ENCODE results near the gene SLC5A10. TPM values are rescaled to one million over a fixed set of nuclear protein-coding genes. Genes with fewer than 3 reads are reported as not detected.

Gene SLC5A10
- total RNA-seq, 1 experiment from 2014 or later = not detected

DNA sequence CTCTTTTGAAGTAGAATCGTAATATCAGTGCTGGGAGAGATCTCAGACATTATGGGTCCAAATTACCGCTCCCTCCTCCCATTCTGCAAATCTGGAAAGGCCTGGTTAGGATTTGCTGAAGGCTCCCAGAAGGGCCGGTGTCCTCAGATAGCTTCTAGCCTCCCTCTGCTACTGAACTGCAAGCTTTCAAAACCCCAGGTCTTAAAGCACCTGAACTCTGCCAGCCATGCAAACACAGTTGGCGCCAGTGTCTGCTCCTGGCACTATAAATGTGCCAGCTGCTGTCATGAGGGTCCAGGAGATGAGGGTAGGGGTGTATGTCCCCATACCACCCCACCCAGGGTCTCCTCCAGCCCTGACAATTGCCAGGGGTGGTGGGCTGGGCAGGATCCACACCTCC, 24.2 kb downstream of the SLC5A10 start:
- in situ Hi-C loops (cut with HindIII; ENCODE audit: low pct_unique_long_range_greater_than_20kb, low sequenced_read_pairs) = no loop called here

DNA sequence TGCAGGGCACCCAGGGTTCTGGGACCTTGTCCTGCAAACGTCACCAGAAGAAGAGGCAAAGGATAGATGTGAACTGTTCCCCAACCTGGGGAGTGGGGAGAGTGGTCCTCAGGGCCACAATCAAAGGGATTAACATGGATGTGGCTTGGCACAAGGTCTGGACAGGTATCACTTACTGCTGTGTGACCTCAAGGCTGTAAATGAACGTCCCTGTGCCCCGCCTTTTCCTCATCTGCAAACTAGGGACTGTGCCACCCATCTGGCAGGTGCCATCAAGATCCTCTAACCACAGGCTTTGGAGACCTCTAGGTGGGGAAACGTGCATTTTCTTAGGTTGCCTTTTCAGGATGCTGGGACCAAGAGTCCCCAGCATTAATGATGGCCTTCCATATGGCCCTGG, 25.1 kb downstream of the SLC5A10 start:
- in situ Hi-C loops (cut with HindIII; ENCODE audit: low pct_unique_long_range_greater_than_20kb, low sequenced_read_pairs) = no loop called here
- no peak for DNase-seq (ENCODE audit: low read depth)

More for the DNA sequence above, 24.2 kb downstream of the SLC5A10 start:
- no peak for DNase-seq (ENCODE audit: low read depth)

DNA sequence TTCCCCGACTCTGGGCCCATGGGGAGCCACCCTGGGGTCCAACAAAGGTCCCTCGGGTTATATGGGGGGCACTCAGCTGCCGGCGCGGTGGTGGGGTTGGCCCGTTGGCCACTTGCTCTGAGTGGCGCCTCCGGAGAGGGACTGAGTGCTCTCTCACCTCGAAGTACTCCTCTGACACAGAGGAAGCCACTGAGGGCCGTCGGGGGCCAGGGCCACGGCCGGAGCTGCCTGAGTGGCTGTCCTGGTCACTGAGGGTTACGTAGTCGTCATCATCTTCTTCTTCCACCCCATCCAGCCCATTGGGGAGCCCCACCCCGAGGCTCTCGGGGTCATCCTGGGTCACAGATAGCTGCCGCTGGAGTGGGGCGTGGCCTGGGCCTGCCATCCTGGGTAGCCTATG, 25.7 kb downstream of the SLC5A10 start:
- no peak for DNase-seq (ENCODE audit: low read depth)
- in situ Hi-C loops (cut with HindIII; ENCODE audit: low pct_unique_long_range_greater_than_20kb, low sequenced_read_pairs) = no loop called here

DNA sequence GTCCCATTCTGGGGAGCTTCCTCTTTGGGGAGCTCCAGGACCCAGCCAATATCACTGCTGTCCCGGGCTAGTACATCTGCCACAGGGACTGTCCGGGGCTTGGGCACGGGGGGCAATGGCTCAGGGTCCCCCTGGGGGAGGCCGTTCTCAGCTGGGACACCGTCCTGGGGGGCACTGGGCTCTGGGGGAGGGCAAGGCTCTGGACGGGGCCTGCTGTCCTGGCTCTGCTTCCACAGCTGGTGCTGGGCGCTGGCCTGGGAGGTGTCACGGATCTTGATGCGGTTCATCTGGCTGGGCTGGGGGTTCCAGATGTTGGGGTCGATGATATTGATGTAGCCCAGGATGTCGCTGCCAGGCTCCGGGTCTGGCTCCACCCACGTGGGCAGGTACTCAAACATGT, 26.1 kb downstream of the SLC5A10 start:
- no peak for DNase-seq (ENCODE audit: low read depth)
- in situ Hi-C loops (cut with HindIII; ENCODE audit: low pct_unique_long_range_greater_than_20kb, low sequenced_read_pairs) = no loop called here

DNA sequence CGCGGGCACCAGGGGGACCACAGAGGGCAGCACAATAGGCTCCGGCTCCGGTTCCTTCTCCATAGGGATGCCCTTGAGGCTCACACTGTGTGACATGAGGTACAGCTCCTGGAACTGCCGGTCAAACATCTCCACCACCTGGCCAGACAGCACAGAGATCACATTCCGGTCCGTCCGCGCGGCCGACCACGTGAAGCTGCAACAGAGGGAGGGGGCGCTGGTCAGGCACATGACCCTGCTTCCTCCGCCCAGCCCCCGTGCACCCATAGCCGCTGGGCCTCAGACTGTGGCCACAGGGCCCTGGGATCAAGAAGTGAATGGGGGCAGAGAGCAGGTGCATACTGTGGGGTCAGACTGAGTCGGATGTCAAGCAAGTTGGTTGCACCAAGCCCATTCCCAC, 26.7 kb downstream of the SLC5A10 start:
- in situ Hi-C loops (cut with HindIII; ENCODE audit: low pct_unique_long_range_greater_than_20kb, low sequenced_read_pairs) = no loop called here
- DNase-seq (ENCODE audit: low read depth) = no peak

DNA sequence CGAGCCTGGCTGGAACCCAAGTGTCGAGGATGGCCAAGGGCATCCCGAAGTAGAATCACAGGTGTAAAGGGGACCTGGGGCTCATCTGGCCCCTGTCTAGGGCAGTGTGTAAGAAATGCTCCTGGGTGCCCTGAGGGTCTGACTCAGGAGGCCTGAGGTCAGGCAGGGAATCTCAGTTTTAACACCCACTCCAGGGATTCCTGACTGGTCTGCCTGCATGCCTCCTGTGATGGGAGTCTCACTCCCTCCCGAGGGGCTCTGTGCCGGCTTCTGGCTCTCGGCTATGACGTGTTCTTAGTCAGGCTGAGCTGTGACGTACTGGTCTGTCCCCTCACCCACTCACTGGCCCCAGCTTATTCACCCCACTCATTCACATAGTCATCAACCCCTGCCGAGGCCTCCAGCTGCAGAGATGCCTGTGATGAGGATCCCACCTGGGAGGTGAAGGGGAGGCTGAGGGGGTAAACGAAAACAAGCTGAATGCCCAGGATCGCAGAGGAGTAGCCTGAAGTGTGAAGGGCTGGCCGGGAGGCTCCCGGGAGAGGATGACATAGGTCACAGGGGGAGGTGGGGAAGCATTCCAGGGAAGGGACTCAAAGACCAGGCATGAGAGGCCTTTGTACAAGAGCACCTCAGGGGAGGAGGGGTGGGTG, 28.8 kb downstream of the SLC5A10 start:
- DNase-seq (ENCODE audit: low read depth) = no peak
- in situ Hi-C loops (cut with HindIII; ENCODE audit: low pct_unique_long_range_greater_than_20kb, low sequenced_read_pairs) = no loop called here

DNA sequence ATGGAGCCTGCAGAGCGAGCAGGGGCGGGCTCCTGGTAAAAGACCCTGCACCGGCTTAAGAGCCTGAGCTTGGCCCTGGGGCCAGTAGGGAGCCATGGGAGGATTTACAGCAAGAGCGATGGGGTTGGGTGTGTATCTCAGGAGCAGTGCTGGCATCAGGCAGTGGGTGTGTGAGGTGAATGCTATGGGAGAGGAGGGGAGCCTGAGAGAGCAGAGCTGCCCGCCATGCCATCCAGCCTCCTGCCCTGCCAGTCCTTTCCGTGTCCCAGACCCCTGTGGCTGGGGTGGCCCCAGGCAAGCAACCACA, 29.3 kb downstream of the SLC5A10 start:
- DNase-seq (ENCODE audit: low read depth) = no peak
- in situ Hi-C loops (cut with HindIII; ENCODE audit: low pct_unique_long_range_greater_than_20kb, low sequenced_read_pairs) = no loop called here

DNA sequence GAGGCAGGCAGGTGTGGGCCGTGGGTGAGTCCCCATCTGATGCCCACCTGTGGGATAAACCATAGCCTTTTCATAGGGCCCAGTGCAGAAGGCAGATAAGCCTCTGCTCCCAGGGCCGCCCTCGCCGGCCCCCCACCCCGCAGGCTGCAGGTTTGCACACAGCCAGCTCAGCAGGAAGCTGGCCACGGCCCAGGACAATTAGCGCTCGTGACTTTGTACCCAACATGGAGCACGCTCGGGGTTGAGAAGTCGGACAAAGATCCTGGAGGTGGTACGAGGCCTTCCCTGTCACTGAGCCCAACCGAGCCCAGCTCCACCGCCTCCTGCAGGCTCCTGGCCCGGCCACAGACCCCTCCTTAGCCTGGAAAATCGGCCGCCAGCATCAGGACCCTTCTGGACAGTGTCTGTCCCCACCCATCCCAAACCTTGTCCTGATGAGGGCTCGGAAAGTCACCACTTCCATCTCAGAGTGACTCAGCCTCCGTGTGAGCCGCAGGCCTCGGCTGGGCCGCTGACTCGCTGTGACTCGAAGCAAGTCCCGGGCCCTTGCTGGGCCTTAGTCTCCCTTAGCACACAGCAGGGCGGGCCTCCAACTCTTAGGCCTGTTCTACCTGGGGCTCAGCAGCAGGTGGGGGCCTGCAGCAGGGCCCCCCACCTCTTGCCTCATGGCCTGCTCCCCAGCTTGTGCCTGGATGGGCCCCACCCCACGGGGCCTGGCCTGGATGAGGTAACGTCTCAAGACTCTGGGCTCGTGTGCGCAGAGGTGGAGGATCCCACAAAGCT, 29.9 kb downstream of the SLC5A10 start:
- peak; percentile 58 for DNase-seq (ENCODE audit: low read depth)
- in situ Hi-C loops (cut with HindIII; ENCODE audit: low pct_unique_long_range_greater_than_20kb, low sequenced_read_pairs) = no loop called here

DNA sequence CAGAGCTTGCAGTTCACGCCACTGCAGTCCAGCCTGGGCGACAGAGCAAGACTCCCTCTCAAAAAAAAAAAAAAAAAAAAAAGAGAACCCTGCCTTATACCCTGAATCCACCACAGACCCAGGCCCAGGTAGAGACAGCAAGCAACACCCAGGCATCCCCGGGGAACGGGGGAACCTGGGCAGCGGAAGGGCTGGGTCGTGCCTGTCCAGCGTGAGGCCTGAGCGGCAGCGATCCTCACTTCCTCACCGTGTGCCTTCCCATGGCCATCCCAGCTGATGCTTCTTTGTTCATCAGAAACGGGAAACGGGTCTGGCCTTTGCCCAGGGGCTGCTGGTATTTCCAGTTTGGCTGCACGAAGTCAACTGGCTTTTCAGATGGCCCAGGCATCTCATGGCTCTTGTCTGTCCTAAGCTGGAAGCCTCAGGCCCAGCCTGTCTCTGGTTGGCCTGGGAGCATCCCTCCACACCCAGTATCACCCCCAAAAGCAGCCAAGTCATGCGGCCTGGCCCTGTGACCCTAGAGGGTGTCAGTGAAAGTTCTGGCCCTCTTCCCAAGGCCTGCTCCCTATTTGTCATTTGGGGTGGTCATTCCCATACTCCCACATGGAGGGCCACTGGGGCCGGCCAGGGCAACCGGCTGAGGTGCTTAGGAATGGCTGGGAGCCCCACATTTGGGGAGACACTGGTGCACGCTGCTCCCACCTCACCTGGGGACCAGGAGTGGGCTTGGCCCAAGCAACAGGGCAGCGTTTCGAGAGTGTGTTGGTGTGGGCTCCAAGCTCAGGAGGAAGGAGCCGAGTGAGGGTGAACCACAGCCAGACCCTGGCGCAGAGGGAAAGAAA, 32.5 kb downstream of the SLC5A10 start:
- no peak for DNase-seq (ENCODE audit: low read depth)
- in situ Hi-C loops (cut with HindIII; ENCODE audit: low pct_unique_long_range_greater_than_20kb, low sequenced_read_pairs) = no loop called here

DNA sequence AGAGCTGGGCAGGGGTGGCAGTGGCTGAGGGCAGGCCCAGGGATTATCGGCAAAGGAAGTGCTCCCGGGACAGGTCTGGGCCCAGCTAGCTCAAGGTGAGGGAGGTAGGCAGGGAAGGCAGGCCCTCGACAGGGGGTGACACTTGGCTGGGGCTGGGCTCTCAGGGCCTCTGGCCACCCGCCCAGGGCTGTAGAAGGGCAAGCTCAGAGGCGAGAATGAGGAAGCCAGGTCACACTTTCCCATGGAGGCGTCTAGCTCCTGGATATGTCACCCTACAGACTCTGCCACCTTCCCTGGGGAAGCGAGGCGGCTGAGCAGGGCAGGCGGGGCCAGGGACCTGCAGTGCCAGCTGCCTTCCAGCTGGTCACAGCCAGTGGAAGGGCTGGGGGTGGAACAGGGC, 33.5 kb downstream of the SLC5A10 start:
- in situ Hi-C loops (cut with HindIII; ENCODE audit: low pct_unique_long_range_greater_than_20kb, low sequenced_read_pairs) = no loop called here
- no peak for DNase-seq (ENCODE audit: low read depth)

DNA sequence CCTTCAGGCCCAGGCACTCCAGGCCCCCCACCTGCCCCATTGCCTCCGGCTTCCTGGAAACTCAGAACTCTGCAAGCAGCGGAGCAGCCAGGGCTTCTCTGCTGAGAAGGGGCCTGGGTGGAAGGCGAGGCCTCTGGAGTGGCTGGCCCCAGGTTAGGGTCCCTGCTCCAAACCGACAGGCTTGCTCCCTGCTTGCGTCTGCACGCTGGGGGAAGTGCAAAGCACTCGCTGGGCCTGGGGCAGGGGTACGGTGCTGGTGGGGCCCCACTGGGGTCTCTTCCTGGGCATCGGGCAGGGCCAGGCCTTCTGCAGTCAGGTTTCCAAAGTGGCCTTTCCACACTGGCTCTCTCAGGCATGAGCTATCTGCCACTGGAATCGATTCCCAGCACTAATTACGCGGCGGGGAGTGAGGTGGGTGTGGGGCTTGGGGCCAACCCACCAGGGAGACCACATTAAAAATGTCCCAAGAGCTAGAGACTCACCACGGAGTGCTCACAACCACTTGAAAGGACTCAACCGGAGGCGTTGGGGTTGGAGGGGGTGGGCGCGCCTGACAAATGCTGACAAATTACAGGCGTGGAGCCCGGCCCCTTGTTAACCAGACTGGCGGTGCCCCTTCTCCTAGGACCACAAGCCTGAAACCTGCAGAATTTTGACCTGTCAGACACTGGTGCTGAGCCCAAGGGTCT, 34.7 kb downstream of the SLC5A10 start:
- no peak for DNase-seq (ENCODE audit: low read depth)
- in situ Hi-C loops (cut with HindIII; ENCODE audit: low pct_unique_long_range_greater_than_20kb, low sequenced_read_pairs) = no loop called here

DNA sequence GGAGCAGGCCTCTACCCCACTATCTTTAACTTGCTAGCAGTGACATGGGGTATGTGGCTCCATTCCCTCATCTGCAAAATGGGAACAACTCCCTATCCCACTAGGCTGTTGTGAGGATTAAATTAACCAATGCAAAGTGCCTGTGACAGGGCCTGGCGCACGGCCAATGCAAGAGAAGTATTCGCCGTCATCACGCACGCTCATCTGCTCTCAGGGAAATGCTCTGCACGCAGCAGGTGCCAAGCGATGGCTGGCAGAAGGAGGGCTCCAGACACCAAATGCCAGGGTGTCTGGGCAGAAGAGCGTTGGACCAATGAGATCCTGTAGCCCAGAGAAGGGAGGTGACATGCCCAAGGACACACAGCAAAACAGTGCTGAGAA, 35.3 kb downstream of the SLC5A10 start:
- in situ Hi-C loops (cut with HindIII; ENCODE audit: low pct_unique_long_range_greater_than_20kb, low sequenced_read_pairs) = no loop called here

DNA sequence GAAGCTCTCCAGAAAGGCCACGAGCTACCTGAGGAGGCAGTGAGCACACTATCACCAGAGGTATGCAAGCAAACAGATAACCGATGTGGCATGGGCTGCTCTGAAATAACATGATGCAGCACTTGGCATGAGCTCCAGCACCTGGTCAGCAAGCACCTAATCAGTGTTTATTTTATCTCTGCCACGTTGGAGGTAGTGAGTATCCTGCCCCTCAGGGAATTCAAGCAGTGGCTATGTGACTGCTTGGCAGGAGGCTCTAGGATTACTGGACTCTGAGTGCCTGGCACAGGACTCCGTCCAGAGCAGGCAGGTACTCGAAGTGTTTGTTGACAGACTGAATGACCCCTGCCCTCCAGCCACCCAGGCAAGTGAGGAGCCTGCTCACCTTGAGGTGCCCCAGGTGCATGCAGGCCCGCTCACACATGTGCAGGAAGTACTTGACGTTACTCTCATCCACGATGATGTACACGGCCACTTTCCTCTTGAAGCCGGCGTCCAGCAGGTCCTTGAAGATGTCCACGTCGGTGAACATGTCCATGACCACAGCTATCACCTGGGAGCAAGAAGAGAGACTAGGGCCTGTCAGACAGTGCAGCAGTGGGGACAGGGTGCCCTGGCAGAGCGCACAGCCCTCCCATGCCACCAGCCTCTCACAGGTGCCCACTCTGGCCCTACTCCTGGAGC, 36.0 kb downstream of the SLC5A10 start:
- in situ Hi-C loops (cut with HindIII; ENCODE audit: low pct_unique_long_range_greater_than_20kb, low sequenced_read_pairs) = no loop called here
- DNase-seq (ENCODE audit: low read depth) = no peak

More for the DNA sequence above, 35.3 kb downstream of the SLC5A10 start:
- DNase-seq (ENCODE audit: low read depth) = no peak

DNA sequence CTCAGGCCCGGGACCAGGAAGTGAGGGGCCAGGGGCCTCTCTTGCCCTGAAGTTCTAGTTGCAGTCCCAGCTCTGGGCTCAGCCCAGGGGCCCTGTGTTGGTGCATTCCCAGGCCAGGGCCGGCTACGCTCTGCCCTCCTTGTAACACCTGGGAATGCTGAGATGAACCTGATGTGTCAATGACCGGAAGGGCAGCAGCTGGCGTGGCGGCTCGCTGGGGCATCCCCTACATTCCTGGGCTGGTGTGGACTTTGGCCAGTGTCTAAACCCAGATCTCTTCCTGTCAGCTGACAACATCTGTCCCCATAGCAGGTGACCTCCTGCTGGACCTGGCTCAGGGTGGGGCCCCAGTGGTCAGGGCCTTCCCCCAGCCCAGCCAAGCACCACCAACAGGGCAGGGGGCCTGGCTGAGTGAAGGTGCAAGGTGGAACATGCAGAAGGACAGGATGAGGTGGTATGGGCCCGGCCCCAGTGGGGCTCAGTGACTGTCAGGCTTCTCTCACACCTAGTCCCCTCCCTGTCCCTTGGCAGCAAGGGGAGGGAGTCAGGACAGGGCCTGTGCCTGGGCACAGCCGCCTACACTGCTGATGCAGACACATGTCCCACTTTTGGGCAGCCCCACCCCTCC, 36.7 kb downstream of the SLC5A10 start:
- in situ Hi-C loops (cut with HindIII; ENCODE audit: low pct_unique_long_range_greater_than_20kb, low sequenced_read_pairs) = no loop called here
- peak; percentile 59 for DNase-seq (ENCODE audit: low read depth)

DNA sequence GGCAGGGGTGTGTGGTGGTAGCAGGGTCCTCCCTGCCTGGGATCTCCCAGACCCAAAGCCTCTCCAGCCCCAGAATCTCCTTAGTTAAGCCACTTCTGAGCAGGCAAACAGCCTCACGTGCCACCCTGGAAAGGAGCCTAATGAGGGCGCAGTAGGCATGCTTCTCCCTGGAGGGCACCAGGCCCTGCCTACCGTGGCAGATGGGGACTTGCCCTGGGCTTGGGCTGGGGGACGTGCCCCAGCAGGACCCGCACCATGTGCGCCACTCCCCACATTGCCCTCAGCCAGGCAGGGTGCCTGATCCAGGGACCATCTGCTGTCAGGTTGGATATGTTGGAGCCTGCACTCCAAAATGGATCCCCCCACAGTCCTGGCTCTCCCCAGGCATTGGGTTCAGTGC, 38.4 kb downstream of the SLC5A10 start:
- no peak for DNase-seq (ENCODE audit: low read depth)
- in situ Hi-C loops (cut with HindIII; ENCODE audit: low pct_unique_long_range_greater_than_20kb, low sequenced_read_pairs) = no loop called here

DNA sequence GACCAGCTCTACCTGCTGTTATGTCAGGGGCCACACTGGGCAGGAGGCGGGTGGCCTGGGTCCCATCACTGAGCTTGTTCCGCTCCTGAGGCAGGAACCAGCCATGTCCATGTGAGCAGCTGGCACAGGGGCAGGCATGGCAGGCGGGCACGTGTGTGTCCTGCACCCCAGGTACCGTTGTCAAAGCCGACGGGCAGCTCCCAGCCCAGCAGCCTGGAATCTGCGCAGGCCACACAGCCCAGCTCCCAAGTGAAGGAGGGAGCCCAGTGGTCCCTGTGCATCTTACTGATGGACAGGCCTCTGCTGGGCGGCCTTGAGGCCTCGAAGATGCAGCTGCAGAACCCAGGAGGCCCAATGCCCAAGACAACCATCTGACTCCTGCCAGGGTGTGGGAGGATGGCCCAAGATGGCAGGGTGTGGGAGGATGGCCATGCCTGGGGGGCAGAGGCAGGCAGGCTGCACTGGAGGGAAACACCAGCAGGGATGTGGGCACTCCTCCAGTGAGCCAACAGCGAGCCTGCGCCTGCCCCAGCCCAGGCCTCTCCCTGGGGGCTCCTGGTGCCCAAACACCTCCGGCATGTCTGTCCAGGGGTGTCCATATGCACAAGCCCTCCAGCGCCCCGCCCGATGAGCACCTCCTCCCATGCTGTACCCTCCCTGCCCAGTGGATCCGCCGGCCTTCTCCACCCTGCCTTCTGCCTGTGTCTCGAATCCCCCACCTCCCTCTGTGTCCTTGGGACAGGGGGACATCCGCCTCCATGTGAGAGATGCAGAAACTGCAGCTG, 39.8 kb downstream of the SLC5A10 start:
- in situ Hi-C loops (cut with HindIII; ENCODE audit: low pct_unique_long_range_greater_than_20kb, low sequenced_read_pairs) = no loop called here
- no peak for DNase-seq (ENCODE audit: low read depth)

DNA sequence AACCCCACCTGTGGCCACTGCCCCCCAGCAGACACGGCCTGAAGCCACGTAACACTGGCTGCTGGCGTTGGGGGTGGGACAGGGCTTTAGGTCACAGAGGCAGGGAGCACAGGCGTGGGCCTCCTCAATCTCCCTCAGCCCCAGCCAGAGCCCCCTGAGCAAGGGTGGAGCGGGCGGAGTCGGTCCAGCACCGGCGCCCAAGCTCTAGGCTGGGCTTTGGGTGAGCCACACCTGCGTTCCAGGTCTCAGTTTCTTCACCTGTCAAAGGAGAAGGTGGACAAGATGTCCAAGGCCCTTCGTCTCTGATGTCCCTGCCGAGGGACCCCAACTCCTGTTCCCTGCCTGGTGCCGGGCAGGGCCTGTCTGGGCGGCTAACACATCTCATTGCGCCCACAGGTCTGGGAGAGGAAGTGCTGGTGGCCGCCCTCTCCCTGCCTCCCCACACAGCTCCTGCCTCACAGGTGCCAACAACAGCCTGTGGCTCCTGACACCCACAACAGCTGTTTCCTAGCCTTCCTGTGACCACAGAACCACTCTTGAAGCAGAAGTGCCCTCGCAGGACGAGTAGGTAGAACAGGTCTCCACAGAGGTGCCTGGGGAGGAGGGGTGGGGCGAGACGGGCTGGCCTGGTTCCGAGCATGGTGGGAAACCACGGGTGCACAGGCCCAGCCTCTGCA, 40.6 kb downstream of the SLC5A10 start:
- in situ Hi-C loops (cut with HindIII; ENCODE audit: low pct_unique_long_range_greater_than_20kb, low sequenced_read_pairs) = no loop called here
- no peak for DNase-seq (ENCODE audit: low read depth)

All from Caki2 (cell line).